ENCODE data around the gene SCFD2.
"Not testable (repeated sequence)": the region's sequence is repeated elsewhere in the genome, so short reads cannot be mapped to it uniquely, and the experiment has no call there.

The SCFD2 gene

GRCh38 chr4:53346392-53346791 is 19.5 kb downstream of the SCFD2 start:
- DNase-seq (ENCODE audit: low read depth in 2 of 2): not testable (repeated sequence)

- DNase-seq (ENCODE audit: low read depth in 2 of 2): not testable (repeated sequence)
Observed at GRCh38 chr4:53340145-53340544, 25.7 kb downstream of the SCFD2 start.

GRCh38 chr4:53334916-53335315 is 30.9 kb downstream of the SCFD2 start:
- DNase-seq (ENCODE audit: low read depth in 2 of 2): not testable (repeated sequence)

GRCh38 chr4:53326535-53326934 is 39.3 kb downstream of the SCFD2 start:
- no peak for DNase-seq (ENCODE audit: low read depth in 2 of 2)

GRCh38 chr4:53322696-53323095 is 43.2 kb downstream of the SCFD2 start:
- no peak for DNase-seq (ENCODE audit: low read depth in 2 of 2)

GRCh38 chr4:53321984-53322289 is 43.9 kb downstream of the SCFD2 start:
- no peak for DNase-seq (ENCODE audit: low read depth in 2 of 2)

- DNase-seq (ENCODE audit: low read depth in 2 of 2): no peak
Observed at GRCh38 chr4:53321151-53321983, 44.5 kb downstream of the SCFD2 start.

GRCh38 chr4:53315300-53315699 is 50.6 kb downstream of the SCFD2 start:
- no peak for DNase-seq (ENCODE audit: low read depth in 2 of 2)

GRCh38 chr4:53314252-53314651 is 51.6 kb downstream of the SCFD2 start:
- DNase-seq (ENCODE audit: low read depth in 2 of 2): no peak

GRCh38 chr4:53313510-53313909 is 52.4 kb downstream of the SCFD2 start:
- DNase-seq (ENCODE audit: low read depth in 2 of 2): no peak

GRCh38 chr4:53309321-53310040 is 56.4 kb downstream of the SCFD2 start:
- DNase-seq (ENCODE audit: low read depth in 2 of 2): no peak

GRCh38 chr4:53307819-53308780 is 57.8 kb downstream of the SCFD2 start:
- DNase-seq (ENCODE audit: low read depth in 2 of 2): no peak

GRCh38 chr4:53307210-53307609 is 58.7 kb downstream of the SCFD2 start:
- no peak for DNase-seq (ENCODE audit: low read depth in 2 of 2)

- DNase-seq (ENCODE audit: low read depth in 2 of 2): no peak
Observed at GRCh38 chr4:53306729-53307128, 59.1 kb downstream of the SCFD2 start.

- not testable (repeated sequence) for DNase-seq (ENCODE audit: low read depth in 2 of 2)
Observed at GRCh38 chr4:53292209-53292608, 73.7 kb downstream of the SCFD2 start.

- no peak for DNase-seq (ENCODE audit: low read depth in 2 of 2)
Observed at GRCh38 chr4:53281438-53281837, 84.4 kb downstream of the SCFD2 start.

- DNase-seq (ENCODE audit: low read depth in 2 of 2): no peak
Observed at GRCh38 chr4:53280846-53281245, 85.0 kb downstream of the SCFD2 start.

GRCh38 chr4:53274609-53275268 is 91.1 kb downstream of the SCFD2 start:
- DNase-seq (ENCODE audit: low read depth in 2 of 2): no peak

- no peak for DNase-seq (ENCODE audit: low read depth in 2 of 2)
Observed at GRCh38 chr4:53273726-53274125, 92.1 kb downstream of the SCFD2 start.

GRCh38 chr4:53267026-53267425 is 98.8 kb downstream of the SCFD2 start:
- DNase-seq (ENCODE audit: low read depth in 2 of 2): no peak

- DNase-seq (ENCODE audit: low read depth in 2 of 2): not testable (repeated sequence)
Observed at GRCh38 chr4:53255986-53256385, 109.9 kb downstream of the SCFD2 start.

- no peak for DNase-seq (ENCODE audit: low read depth in 2 of 2)
Observed at GRCh38 chr4:53240573-53240972, 125.3 kb downstream of the SCFD2 start.

Data from stimulated activated CD4-positive, alpha-beta T cell treated with anti-CD3 and anti-CD28 coated beads, Interleukin-1b, Interleukin-23, amount 100 ng/mL, for 1 hour (primary cell).